HG03571 (cell line): ENCODE data around the gene MLST8.

Experiments
- ATAC-seq: cut with Tn5 transposase; IDR thresholded peaks from one replicate; pipeline ENCODE4 v1.9.1; 2021; ENCODE audit not compliant: unreplicated experiment

The MLST8 gene

GRCh38 chr16:2205104-2205966, at the start of gene MLST8:
Gene MLST8 (plus strand): TSS chr16:2205454. CDS start chr16:2206086, 632 bp downstream.
- peak; percentile 69 for ATAC-seq

- ATAC-seq, result no peak
Measured at GRCh38 chr16:2155977-2156848, 49.0 kb upstream of the MLST8 start.

GRCh38 chr16:2156849-2157224, 48.4 kb upstream of the MLST8 start:
- ATAC-seq, result no peak

- no peak for ATAC-seq
Measured at GRCh38 chr16:2157480-2158261, 47.6 kb upstream of the MLST8 start.

- ATAC-seq, result no peak
Measured at GRCh38 chr16:2158262-2158638, 47.0 kb upstream of the MLST8 start.

- ATAC-seq, result no peak
Measured at GRCh38 chr16:2159175-2159838, 45.9 kb upstream of the MLST8 start.

GRCh38 chr16:2160915-2161551, 44.2 kb upstream of the MLST8 start:
- no peak for ATAC-seq

GRCh38 chr16:2161911-2162310, 43.3 kb upstream of the MLST8 start:
- ATAC-seq, result no peak

- no peak for ATAC-seq
Measured at GRCh38 chr16:2162676-2163118, 42.6 kb upstream of the MLST8 start.

- ATAC-seq, result no peak
Measured at GRCh38 chr16:2163211-2163881, 41.9 kb upstream of the MLST8 start.

- no peak for ATAC-seq
Measured at GRCh38 chr16:2165861-2166260, 39.4 kb upstream of the MLST8 start.

- ATAC-seq, result no peak
Measured at GRCh38 chr16:2166263-2167067, 38.8 kb upstream of the MLST8 start.

- ATAC-seq, result no peak
Measured at GRCh38 chr16:2167068-2167638, 38.1 kb upstream of the MLST8 start.

GRCh38 chr16:2170080-2170479, 35.2 kb upstream of the MLST8 start:
- ATAC-seq, result no peak

GRCh38 chr16:2170587-2171435, 34.4 kb upstream of the MLST8 start:
- no peak for ATAC-seq

- no peak for ATAC-seq
Measured at GRCh38 chr16:2171601-2172178, 33.6 kb upstream of the MLST8 start.

GRCh38 chr16:2172688-2173335, 32.4 kb upstream of the MLST8 start:
- no peak for ATAC-seq
